Measurements from ENCODE around the gene DDIAS.
"Not testable (repeated sequence)": the region's sequence is repeated elsewhere in the genome, so short reads cannot be mapped to it uniquely, and the experiment has no call there.

DDIAS gene

GRCh38 chr11:82922396-82923173, 21.0 kb downstream of the DDIAS start:
- DNase-seq (ENCODE audit: low read depth, low spot score) = not testable (repeated sequence)

GRCh38 chr11:82924522-82925224, 23.1 kb downstream of the DDIAS start:
- no peak for DNase-seq (ENCODE audit: low read depth, low spot score)

- DNase-seq (ENCODE audit: low read depth, low spot score) = peak; percentile 26
Measured at GRCh38 chr11:82927264-82927880, 25.8 kb downstream of the DDIAS start.

- DNase-seq (ENCODE audit: low read depth, low spot score) = no peak
Measured at GRCh38 chr11:82929121-82929520, 27.6 kb downstream of the DDIAS start.

- DNase-seq (ENCODE audit: low read depth, low spot score) = no peak
Measured at GRCh38 chr11:82930229-82930628, 28.7 kb downstream of the DDIAS start.

GRCh38 chr11:82930734-82931133, 29.2 kb downstream of the DDIAS start:
- no peak for DNase-seq (ENCODE audit: low read depth, low spot score)

- DNase-seq (ENCODE audit: low read depth, low spot score) = no peak
Measured at GRCh38 chr11:82932564-82932963, 31.0 kb downstream of the DDIAS start.

GRCh38 chr11:82936261-82936660, 34.7 kb downstream of the DDIAS start:
- no peak for DNase-seq (ENCODE audit: low read depth, low spot score)

GRCh38 chr11:82937554-82937953, 36.0 kb downstream of the DDIAS start:
- no peak for DNase-seq (ENCODE audit: low read depth, low spot score)

- no peak for DNase-seq (ENCODE audit: low read depth, low spot score)
Measured at GRCh38 chr11:82939456-82939855, 37.9 kb downstream of the DDIAS start.

GRCh38 chr11:82942376-82942775, 40.8 kb downstream of the DDIAS start:
- DNase-seq (ENCODE audit: low read depth, low spot score) = no peak

- not testable (repeated sequence) for DNase-seq (ENCODE audit: low read depth, low spot score)
Measured at GRCh38 chr11:82943430-82943829, 41.9 kb downstream of the DDIAS start.

- DNase-seq (ENCODE audit: low read depth, low spot score) = no peak
Measured at GRCh38 chr11:82944198-82944597, 42.7 kb downstream of the DDIAS start.

- not testable (repeated sequence) for DNase-seq (ENCODE audit: low read depth, low spot score)
Measured at GRCh38 chr11:82945041-82945440, 43.5 kb downstream of the DDIAS start.

- DNase-seq (ENCODE audit: low read depth, low spot score) = no peak
Measured at GRCh38 chr11:82945682-82946081, 44.1 kb downstream of the DDIAS start.

GRCh38 chr11:82949352-82949751, 47.8 kb downstream of the DDIAS start:
- DNase-seq (ENCODE audit: low read depth, low spot score) = no peak

GRCh38 chr11:82950502-82950901, 49.0 kb downstream of the DDIAS start:
- DNase-seq (ENCODE audit: low read depth, low spot score) = not testable (repeated sequence)

GRCh38 chr11:82955736-82956453, 54.4 kb downstream of the DDIAS start:
- DNase-seq (ENCODE audit: low read depth, low spot score) = not testable (repeated sequence)

- no peak for DNase-seq (ENCODE audit: low read depth, low spot score)
Measured at GRCh38 chr11:82959987-82960778, 58.6 kb downstream of the DDIAS start.

- no peak for DNase-seq (ENCODE audit: low read depth, low spot score)
Measured at GRCh38 chr11:82960779-82961143, 59.2 kb downstream of the DDIAS start.

GRCh38 chr11:82962021-82962420, 60.5 kb downstream of the DDIAS start:
- DNase-seq (ENCODE audit: low read depth, low spot score) = not testable (repeated sequence)
